Activated CD4-positive, alpha-beta memory T cell treated with anti-CD3 and anti-CD28 coated beads, Interleukin-2, amount 10 ng/mL, durations not matched to agents 7 days and 5 days (primary cell): ENCODE measurements around the gene NDUFV2. TPM values are rescaled to one million over a fixed set of nuclear protein-coding genes. Genes with fewer than 3 reads are reported as not detected.

Experiments
- CTCF ChIA-PET: fragments of 350-600 bp; sonication (Branson Sonifier 250); formaldehyde crosslinking; loops from one replicate; lab custom pipeline; 2021; ENCODE audit warnings: antibody characterized with exemption, inconsistent platforms; lab: Charles Lee
- POLR2A ChIA-PET: fragments of 350-600 bp; sonication (Branson Sonifier 250); formaldehyde crosslinking; loops from one replicate; lab custom pipeline; 2021; ENCODE audit warnings: antibody characterized with exemption; lab: Charles Lee
- DNase-seq: peaks from one replicate; pipeline ENCODE4 v3.0.0-alpha.2; 2020
- H3K27ac Mint-ChIP-seq: one replicate; pipeline ENCODE4 v1.8.0; 2021; ENCODE audit warnings: mild to moderate bottlenecking, mixed read lengths
- H3K27me3 Mint-ChIP-seq: one replicate; pipeline ENCODE4 v1.8.0; 2021; ENCODE audit warnings: mixed read lengths
- H3K36me3 Mint-ChIP-seq: one replicate; pipeline ENCODE4 v1.8.0; 2021; ENCODE audit warnings: low read depth, mixed read lengths
- H3K4me1 Mint-ChIP-seq: one replicate; pipeline ENCODE4 v1.8.0; 2021; ENCODE audit warnings: mixed read lengths
- H3K4me3 Mint-ChIP-seq: one replicate; pipeline ENCODE4 v1.8.0; 2021; ENCODE audit warnings: mild to moderate bottlenecking, mixed read lengths
- H3K9me3 Mint-ChIP-seq: one replicate; pipeline ENCODE4 v1.8.0; 2021; ENCODE audit warnings: mixed read lengths
- total RNA-seq, 2 experiments: library from RNA; stranded (reverse); gene quantifications; one replicate each; pipeline ENCODE4 v1.2.3, GENCODE V29; 2021

The NDUFV2 gene
- total RNA-seq: 100 to 1,000 TPM; 288 to 295 TPM

GRCh38 chr18:9102508-9103375 lies at the start of gene NDUFV2:
Gene NDUFV2 (plus strand): TSS chr18:9102699. CDS start chr18:9102744, 45 bp downstream.
- peak; percentile 99 for DNase-seq
- peaks cover 58% of the 10 kb centered on the region for H3K36me3 Mint-ChIP-seq
- peak within 1 kb of the TSS; percentile 96 for H3K27ac Mint-ChIP-seq
- ChIA-PET POLR2A (interaction anchor here (0.7 to 20.3 kb wide), 13 partner anchors 11 to 398 kb away, joined by 3 to 1351 read pairs (median 7); partner anchors contain the start of genes ANKRD12, MTCL1 and TWSG1), CTCF (interaction anchor here (0.6 to 3.2 kb wide), 13 partner anchors 12 to 85 kb away, joined by 3 to 17 read pairs (median 5); partner anchors contain the start of gene ANKRD12)
- H3K4me1 Mint-ChIP-seq: peaks cover 46% of the 10 kb centered on the region
- no peaks in the 10 kb centered on the region for H3K27me3 Mint-ChIP-seq
- H3K4me3 Mint-ChIP-seq: peak within 1 kb of the TSS; percentile 94
- no peaks in the 10 kb centered on the region for H3K9me3 Mint-ChIP-seq

- DNase-seq: no peak
- H3K4me1 Mint-ChIP-seq: peaks cover 11% of the 10 kb centered on the region
- H3K9me3 Mint-ChIP-seq: peaks cover 23% of the 10 kb centered on the region
- POLR2A ChIA-PET: no interaction called here
- peaks cover 11% of the 10 kb centered on the region for H3K36me3 Mint-ChIP-seq
- no peaks in the 10 kb centered on the region for H3K27me3 Mint-ChIP-seq
- H3K4me3 Mint-ChIP-seq: no peak overlapping the region
- H3K27ac Mint-ChIP-seq: no peak overlapping the region
- CTCF ChIA-PET: no interaction called here
Observed at GRCh38 chr18:9053814-9054213, 48.7 kb upstream of the NDUFV2 start.

GRCh38 chr18:9055185-9055584 lies 47.3 kb upstream of the NDUFV2 start:
- ChIA-PET CTCF (no interaction called here), POLR2A (no interaction called here)
- Mint-ChIP-seq H3K36me3 (peaks cover 9% of the 10 kb centered on the region), H3K9me3 (peaks cover 18% of the 10 kb centered on the region), H3K4me3 (no peak overlapping the region), H3K27me3 (no peaks in the 10 kb centered on the region), H3K27ac (no peak overlapping the region), H3K4me1 (peaks cover 6% of the 10 kb centered on the region)
- DNase-seq: no peak

GRCh38 chr18:9055626-9056025 lies 46.9 kb upstream of the NDUFV2 start:
- ChIA-PET POLR2A (no interaction called here), CTCF (interaction anchor here (0.7 kb wide), 1 partner anchor 67 kb away, joined by 4 read pairs; no protein-coding TSS in a partner anchor)
- peaks cover 13% of the 10 kb centered on the region for H3K9me3 Mint-ChIP-seq
- peaks cover 6% of the 10 kb centered on the region for H3K36me3 Mint-ChIP-seq
- no peak for DNase-seq
- no peak overlapping the region for H3K4me3 Mint-ChIP-seq
- no peak overlapping the region for H3K27ac Mint-ChIP-seq
- peaks cover 6% of the 10 kb centered on the region for H3K4me1 Mint-ChIP-seq
- H3K27me3 Mint-ChIP-seq: no peaks in the 10 kb centered on the region

GRCh38 chr18:9057646-9058045 lies 44.9 kb upstream of the NDUFV2 start:
- ChIA-PET CTCF (interaction anchor here (1.4 kb wide), 1 partner anchor 361 kb away, joined by 4 read pairs; no protein-coding TSS in a partner anchor), POLR2A (no interaction called here)
- no peaks in the 10 kb centered on the region for H3K27me3 Mint-ChIP-seq
- no peak overlapping the region for H3K27ac Mint-ChIP-seq
- no peak for DNase-seq
- H3K9me3 Mint-ChIP-seq: peaks cover 2% of the 10 kb centered on the region
- peaks cover 15% of the 10 kb centered on the region for H3K4me1 Mint-ChIP-seq
- no peaks in the 10 kb centered on the region for H3K36me3 Mint-ChIP-seq
- H3K4me3 Mint-ChIP-seq: no peak overlapping the region

- peaks cover 19% of the 10 kb centered on the region for H3K4me1 Mint-ChIP-seq
- H3K27me3 Mint-ChIP-seq: no peaks in the 10 kb centered on the region
- CTCF ChIA-PET: interaction anchor here (0.9 to 1.4 kb wide), 2 partner anchors 27 to 362 kb away, joined by 3 to 4 read pairs; no protein-coding TSS in a partner anchor
- H3K9me3 Mint-ChIP-seq: no peaks in the 10 kb centered on the region
- DNase-seq: no peak
- H3K36me3 Mint-ChIP-seq: peaks cover under 1% of the 10 kb centered on the region
- POLR2A ChIA-PET: no interaction called here
- no peak overlapping the region for H3K4me3 Mint-ChIP-seq
- no peak overlapping the region for H3K27ac Mint-ChIP-seq
Observed at GRCh38 chr18:9058406-9058805, 44.1 kb upstream of the NDUFV2 start.

GRCh38 chr18:9062418-9062751 lies 40.1 kb upstream of the NDUFV2 start:
- H3K4me1 Mint-ChIP-seq: peaks cover 36% of the 10 kb centered on the region
- no peak overlapping the region for H3K4me3 Mint-ChIP-seq
- ChIA-PET POLR2A (interaction anchor here (1.5 kb wide), 1 partner anchor 74 kb away, joined by 3 read pairs; the partner anchor contains the start of gene ANKRD12), CTCF (interaction anchor here (0.7 kb wide), 1 partner anchor 206 kb away, joined by 3 read pairs; no protein-coding TSS in a partner anchor)
- H3K27me3 Mint-ChIP-seq: no peaks in the 10 kb centered on the region
- DNase-seq: no peak
- H3K9me3 Mint-ChIP-seq: no peaks in the 10 kb centered on the region
- H3K36me3 Mint-ChIP-seq: peaks cover 7% of the 10 kb centered on the region
- peak overlapping the region; percentile 1 for H3K27ac Mint-ChIP-seq

GRCh38 chr18:9065864-9066263 lies 36.6 kb upstream of the NDUFV2 start:
- Mint-ChIP-seq H3K9me3 (no peaks in the 10 kb centered on the region), H3K4me3 (no peak overlapping the region), H3K27me3 (no peaks in the 10 kb centered on the region), H3K36me3 (peaks cover 14% of the 10 kb centered on the region), H3K4me1 (peaks cover 48% of the 10 kb centered on the region), H3K27ac (peak overlapping the region; percentile 81)
- no peak for DNase-seq
- ChIA-PET CTCF (interaction anchor here (0.7 to 0.9 kb wide), 3 partner anchors 84 to 547 kb away, joined by 3 to 5 read pairs (median 3); no protein-coding TSS in a partner anchor), POLR2A (interaction anchor here (0.8 to 3.8 kb wide), 12 partner anchors 9 to 268 kb away, joined by 3 to 21 read pairs (median 3); partner anchors contain the start of genes ANKRD12 and TWSG1)

- peak; percentile 36 for DNase-seq
- no peaks in the 10 kb centered on the region for H3K27me3 Mint-ChIP-seq
- peaks cover 14% of the 10 kb centered on the region for H3K36me3 Mint-ChIP-seq
- peaks cover 47% of the 10 kb centered on the region for H3K4me1 Mint-ChIP-seq
- no peak overlapping the region for H3K4me3 Mint-ChIP-seq
- no peaks in the 10 kb centered on the region for H3K9me3 Mint-ChIP-seq
- H3K27ac Mint-ChIP-seq: peak overlapping the region; percentile 81
- ChIA-PET POLR2A (interaction anchor here (0.8 to 3.8 kb wide), 12 partner anchors 9 to 268 kb away, joined by 3 to 21 read pairs (median 4); partner anchors contain the start of genes ANKRD12 and TWSG1), CTCF (interaction anchor here (0.9 to 1.1 kb wide), 2 partner anchors 83 to 114 kb away, joined by 3 to 5 read pairs; no protein-coding TSS in a partner anchor)
Observed at GRCh38 chr18:9066358-9066757, 36.1 kb upstream of the NDUFV2 start.

GRCh38 chr18:9066817-9067306 lies 35.6 kb upstream of the NDUFV2 start:
- CTCF ChIA-PET: interaction anchor here (0.9 to 1.1 kb wide), 2 partner anchors 83 to 114 kb away, joined by 3 to 5 read pairs; no protein-coding TSS in a partner anchor
- no peak for DNase-seq
- Mint-ChIP-seq H3K9me3 (no peaks in the 10 kb centered on the region), H3K27ac (peak overlapping the region; percentile 81), H3K27me3 (no peaks in the 10 kb centered on the region), H3K4me3 (no peak overlapping the region), H3K36me3 (peaks cover 14% of the 10 kb centered on the region), H3K4me1 (peaks cover 45% of the 10 kb centered on the region)
- POLR2A ChIA-PET: interaction anchor here (1.1 to 3.8 kb wide), 9 partner anchors 10 to 267 kb away, joined by 3 to 21 read pairs (median 4); partner anchors contain the start of genes ANKRD12 and TWSG1

- peaks cover 38% of the 10 kb centered on the region for H3K4me1 Mint-ChIP-seq
- no peaks in the 10 kb centered on the region for H3K27me3 Mint-ChIP-seq
- DNase-seq: no peak
- peaks cover 14% of the 10 kb centered on the region for H3K36me3 Mint-ChIP-seq
- POLR2A ChIA-PET: interaction anchor here (1.9 to 3.8 kb wide), 2 partner anchors 15 to 76 kb away, joined by 4 to 17 read pairs; no protein-coding TSS in a partner anchor
- H3K9me3 Mint-ChIP-seq: no peaks in the 10 kb centered on the region
- CTCF ChIA-PET: interaction anchor here (0.6 to 1.0 kb wide), 2 partner anchors 67 to 426 kb away, joined by 3 to 4 read pairs; no protein-coding TSS in a partner anchor
- no peak overlapping the region for H3K27ac Mint-ChIP-seq
- no peak overlapping the region for H3K4me3 Mint-ChIP-seq
Observed at GRCh38 chr18:9067823-9068222, 34.7 kb upstream of the NDUFV2 start.

- ChIA-PET CTCF (interaction anchor here (0.6 to 1.0 kb wide), 2 partner anchors 67 to 425 kb away, joined by 3 to 4 read pairs; no protein-coding TSS in a partner anchor), POLR2A (interaction anchor here (1.9 to 3.8 kb wide), 2 partner anchors 14 to 75 kb away, joined by 4 to 17 read pairs; no protein-coding TSS in a partner anchor)
- H3K4me3 Mint-ChIP-seq: no peak overlapping the region
- peaks cover 16% of the 10 kb centered on the region for H3K36me3 Mint-ChIP-seq
- no peaks in the 10 kb centered on the region for H3K9me3 Mint-ChIP-seq
- H3K27me3 Mint-ChIP-seq: no peaks in the 10 kb centered on the region
- DNase-seq: no peak
- no peak overlapping the region for H3K27ac Mint-ChIP-seq
- peaks cover 37% of the 10 kb centered on the region for H3K4me1 Mint-ChIP-seq
Observed at GRCh38 chr18:9068346-9068745, 34.2 kb upstream of the NDUFV2 start.
